ENCODE data around the gene GPR37L1. TPM values are rescaled to one million over a fixed set of nuclear protein-coding genes. Genes with fewer than 3 reads are reported as not detected.

The GPR37L1 gene
- polyA plus RNA-seq, 1 experiment = not detected

GRCh38 chr1:202133001-202133400 lies 10.3 kb downstream of the GPR37L1 start:
- TF ChIP-seq CTCF (IDR thresholded peaks at IDR 0.05; ENCODE audit: low read depth, low read length) = no peak
- no peak overlapping the region for H3K4me3 ChIP-seq (ENCODE audit: low read depth, low read length)
- POLR2A ChIA-PET = no interaction called here
- H3K9me3 ChIP-seq (ENCODE audit: control insufficient read depth, insufficient read depth, low read length) = no peaks in the 10 kb centered on the region; the same call in 1 of the 2 replicates
- H3K27me3 ChIP-seq (ENCODE audit: control insufficient read depth, insufficient read depth, low read length) = no peaks in the 10 kb centered on the region
- no peak overlapping the region for H3K27ac ChIP-seq (ENCODE audit: low read depth, low read length)
- no peak for DNase-seq (ENCODE audit: low read depth, low spot score)
- CTCF ChIA-PET = interaction anchor here (0.7 to 3.9 kb wide), 4 partner anchors 9 to 826 kb away, joined by 3 to 43 read pairs (median 3); partner anchors contain the start of gene GPR37L1

- CTCF ChIA-PET = interaction anchor here (0.7 to 3.9 kb wide), 5 partner anchors 10 to 826 kb away, joined by 3 to 43 read pairs (median 3); partner anchors contain the start of gene GPR37L1
- POLR2A ChIA-PET = no interaction called here
- H3K4me3 ChIP-seq (ENCODE audit: low read depth, low read length) = no peak overlapping the region
- no peak overlapping the region for H3K27ac ChIP-seq (ENCODE audit: low read depth, low read length)
- no peaks in the 10 kb centered on the region for H3K9me3 ChIP-seq (ENCODE audit: control insufficient read depth, insufficient read depth, low read length)
- no peaks in the 10 kb centered on the region for H3K27me3 ChIP-seq (ENCODE audit: control insufficient read depth, insufficient read depth, low read length)
- DNase-seq (ENCODE audit: low read depth, low spot score) = no peak
- no peak for TF ChIP-seq CTCF (IDR thresholded peaks at IDR 0.05; ENCODE audit: low read depth, low read length)
Observed at GRCh38 chr1:202133496-202133895, 10.8 kb downstream of the GPR37L1 start.

GRCh38 chr1:202133989-202134388 lies 11.3 kb downstream of the GPR37L1 start:
- H3K9me3 ChIP-seq (ENCODE audit: control insufficient read depth, insufficient read depth, low read length) = no peaks in the 10 kb centered on the region
- POLR2A ChIA-PET = interaction anchor here (1.7 kb wide), 1 partner anchor 9 kb away, joined by 5 read pairs; no protein-coding TSS in a partner anchor
- no peak overlapping the region for H3K4me3 ChIP-seq (ENCODE audit: low read depth, low read length)
- CTCF ChIA-PET = interaction anchor here (0.8 to 3.9 kb wide), 7 partner anchors 9 to 134 kb away, joined by 3 to 43 read pairs (median 4); partner anchors contain the start of gene GPR37L1
- no peaks in the 10 kb centered on the region for H3K27me3 ChIP-seq (ENCODE audit: control insufficient read depth, insufficient read depth, low read length)
- no peak overlapping the region for H3K27ac ChIP-seq (ENCODE audit: low read depth, low read length)
- no peak for TF ChIP-seq CTCF (IDR thresholded peaks at IDR 0.05; ENCODE audit: low read depth, low read length)
- no peak for DNase-seq (ENCODE audit: low read depth, low spot score)

GRCh38 chr1:202134645-202135172 lies 12.0 kb downstream of the GPR37L1 start:
- no peaks in the 10 kb centered on the region for H3K9me3 ChIP-seq (ENCODE audit: control insufficient read depth, insufficient read depth, low read length)
- H3K4me3 ChIP-seq (ENCODE audit: low read depth, low read length) = no peak overlapping the region
- no peaks in the 10 kb centered on the region for H3K27me3 ChIP-seq (ENCODE audit: control insufficient read depth, insufficient read depth, low read length)
- TF ChIP-seq CTCF (IDR thresholded peaks at IDR 0.05; ENCODE audit: low read depth, low read length) = no peak
- ChIA-PET CTCF (interaction anchor here (0.5 to 3.9 kb wide), 15 partner anchors 9 to 426 kb away, joined by 3 to 43 read pairs (median 5); partner anchors contain the start of genes ARL8A and GPR37L1), POLR2A (interaction anchor here (1.7 kb wide), 1 partner anchor 8 kb away, joined by 5 read pairs; no protein-coding TSS in a partner anchor)
- no peak for DNase-seq (ENCODE audit: low read depth, low spot score)
- H3K27ac ChIP-seq (ENCODE audit: low read depth, low read length) = no peak overlapping the region

GRCh38 chr1:202135221-202135721 lies 12.6 kb downstream of the GPR37L1 start:
- Histone ChIP-seq H3K27ac (ENCODE audit: low read depth, low read length) (no peak overlapping the region), H3K4me3 (ENCODE audit: low read depth, low read length) (no peak overlapping the region), H3K9me3 (ENCODE audit: control insufficient read depth, insufficient read depth, low read length) (no peaks in the 10 kb centered on the region), H3K27me3 (ENCODE audit: control insufficient read depth, insufficient read depth, low read length) (no peaks in the 10 kb centered on the region)
- TF ChIP-seq CTCF (IDR thresholded peaks at IDR 0.05; ENCODE audit: low read depth, low read length) = peak; percentile 85
- ChIA-PET CTCF (interaction anchor here (0.5 to 3.9 kb wide), 23 partner anchors 9 to 427 kb away, joined by 3 to 43 read pairs (median 3); partner anchors contain the start of genes ARL8A, ELF3 and GPR37L1), POLR2A (interaction anchor here (1.7 kb wide), 1 partner anchor 8 kb away, joined by 5 read pairs; no protein-coding TSS in a partner anchor)
- peak; percentile 30 for DNase-seq (ENCODE audit: low read depth, low spot score)

Measured in AG04450 (cell line).